Bronchial epithelial cell (primary cell): Measurements from ENCODE around the gene BABAM2. TPM values are rescaled to one million over a fixed set of nuclear protein-coding genes. Genes with fewer than 3 reads are reported as not detected.

Experiments used
- DNase-seq: peaks from one replicate; pipeline ENCODE4 v3.0.0-alpha.2; 2010; ENCODE audit warnings: low read depth
- FAIRE-seq: peaks from 2 replicates; lab custom pipeline; 2011; peaks lifted over from hg19 to GRCh38; lab: Jason Lieb, UNC
- H3K27me3 ChIP-seq: 2 replicates; pipeline ENCODE4 v1.5.1; 2011; ENCODE audit warnings: low read length; ENCODE audit not compliant: control insufficient read depth, insufficient read depth
- H3K36me3 ChIP-seq: 2 replicates; pipeline ENCODE4 v1.5.1; 2011; ENCODE audit warnings: low read length; ENCODE audit not compliant: control insufficient read depth, insufficient read depth
- H3K4me3 ChIP-seq: 2 replicates; pipeline ENCODE4 v1.5.1; 2011; ENCODE audit warnings: mild to moderate bottlenecking, low read depth, low read length, control low read depth
- CTCF ChIP-seq: IDR thresholded peaks from 2 replicates; pipeline ENCODE4 v1.5.1; 2011; ENCODE audit warnings: mild to moderate bottlenecking, moderate library complexity, low read length, control low read depth, inconsistent platforms; ENCODE audit not compliant: insufficient read depth, severe bottlenecking
- total RNA-seq: library from RNA; depleted of rRNA; stranded (reverse); fragments of >200 nt; gene quantifications from 2 replicates; pipeline ENCODE4 v1.2.1, GENCODE V29; 2014

Gene BABAM2
- total RNA-seq, 1 donor from 2014 or later: 8.4 TPM

- H3K36me3 ChIP-seq: no peaks in the 10 kb centered on the region
- no peak for FAIRE-seq
- H3K4me3 ChIP-seq: no peak overlapping the region
- no peak for DNase-seq
- no peaks in the 10 kb centered on the region for H3K27me3 ChIP-seq
- TF ChIP-seq CTCF: no peak
Measured at GRCh38 chr2:28034696-28035095, 144.2 kb downstream of the BABAM2 start.

GRCh38 chr2:28035163-28035690 lies 144.7 kb downstream of the BABAM2 start:
- H3K4me3 ChIP-seq: no peak overlapping the region
- no peak for FAIRE-seq

GRCh38 chr2:28035816-28036215 lies 145.3 kb downstream of the BABAM2 start:
- DNase-seq: no peak
- H3K27me3 ChIP-seq: no peaks in the 10 kb centered on the region
- no peak overlapping the region for H3K4me3 ChIP-seq
- no peak for FAIRE-seq
- no peaks in the 10 kb centered on the region for H3K36me3 ChIP-seq
- TF ChIP-seq CTCF: no peak

More at GRCh38 chr2:28035163-28035690, 144.7 kb downstream of the BABAM2 start:
- no peak for DNase-seq
- Histone ChIP-seq H3K27me3 (no peaks in the 10 kb centered on the region), H3K36me3 (no peaks in the 10 kb centered on the region)
- no peak for TF ChIP-seq CTCF

GRCh38 chr2:28036307-28036706 lies 145.8 kb downstream of the BABAM2 start:
- TF ChIP-seq CTCF: no peak
- no peaks in the 10 kb centered on the region for H3K36me3 ChIP-seq
- no peaks in the 10 kb centered on the region for H3K27me3 ChIP-seq
- no peak for FAIRE-seq
- H3K4me3 ChIP-seq: no peak overlapping the region
- DNase-seq: no peak

GRCh38 chr2:28038722-28039121 lies 148.2 kb downstream of the BABAM2 start:
- Histone ChIP-seq H3K36me3 (no peaks in the 10 kb centered on the region), H3K27me3 (no peaks in the 10 kb centered on the region), H3K4me3 (no peak overlapping the region)
- FAIRE-seq (no peak), DNase-seq (no peak)
- TF ChIP-seq CTCF: no peak
